Nephron (organoid): ENCODE measurements around the gene SUB1.

ENCODE experiments used
- H3K27ac Mint-ChIP-seq, 3 experiments: 2 replicates each; pipeline ENCODE4 v1.8.0; 2020; ENCODE audit warnings: mixed read lengths in 3 of 3, mild to moderate bottlenecking in 2 of 3, moderate library complexity in 1 of 3
- H3K27me3 Mint-ChIP-seq: 2 replicates; pipeline ENCODE4 v1.8.0; 2021; ENCODE audit warnings: low read depth, mild to moderate bottlenecking, moderate library complexity, mixed read lengths
- H3K36me3 Mint-ChIP-seq: 2 replicates; pipeline ENCODE4 v1.8.0; 2020; ENCODE audit warnings: low read depth, mixed read lengths
- H3K4me1 Mint-ChIP-seq: 2 replicates; pipeline ENCODE4 v1.8.0; 2020; ENCODE audit warnings: mixed read lengths
- H3K4me3 Mint-ChIP-seq, 3 experiments: 2 replicates each; pipeline ENCODE4 v1.8.0; 2020; ENCODE audit warnings: mild to moderate bottlenecking in 3 of 3, mixed read lengths in 3 of 3, moderate library complexity in 2 of 3
- H3K9me3 Mint-ChIP-seq: 2 replicates; pipeline ENCODE4 v1.8.0; 2020; ENCODE audit warnings: mixed read lengths
- CTCF ChIP-seq, 3 experiments: fragments of 200-600 bp; sonication (generic); IDR thresholded peaks; one replicate each; pipeline ENCODE4 v1.5.0; 2021; ENCODE audit warnings: antibody characterized with exemption in 3 of 3; ENCODE audit not compliant: unreplicated experiment in 3 of 3

SUB1 gene

DNA sequence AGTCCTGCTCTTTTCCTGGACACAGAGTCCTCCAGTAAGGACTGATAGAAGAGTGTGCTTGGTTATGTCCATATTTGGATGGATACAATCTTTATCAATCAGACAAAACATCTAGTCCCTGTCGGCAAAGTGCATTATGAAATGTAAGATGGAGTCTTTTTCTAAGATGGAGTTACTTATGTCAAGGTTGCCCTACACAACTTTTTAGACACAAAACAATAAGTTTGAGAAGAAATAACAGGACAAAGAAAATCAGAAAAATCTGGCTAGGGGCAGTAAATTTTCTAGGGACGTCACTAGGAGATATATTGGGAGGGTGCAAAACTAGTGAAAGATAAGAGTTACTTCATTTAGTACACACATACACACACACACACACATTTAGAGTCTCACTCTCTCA is 23.3 kb upstream of the SUB1 start:
- Mint-ChIP-seq H3K4me1 (no peaks in the 10 kb centered on the region), H3K27ac (no peak overlapping the region), H3K27me3 (no peaks in the 10 kb centered on the region), H3K36me3 (no peaks in the 10 kb centered on the region), H3K9me3 (peaks cover 2% of the 10 kb centered on the region), H3K4me3 (no peak overlapping the region)
- TF ChIP-seq CTCF (IDR thresholded peaks at IDR 0.05; ENCODE audit: unreplicated experiment in 3 of 3), result no peak

GRCh38 chr5:32562843-32563242 is 22.5 kb upstream of the SUB1 start:
- H3K4me1 Mint-ChIP-seq, result no peaks in the 10 kb centered on the region
- no peak for TF ChIP-seq CTCF (IDR thresholded peaks at IDR 0.05; ENCODE audit: unreplicated experiment in 3 of 3)

DNA sequence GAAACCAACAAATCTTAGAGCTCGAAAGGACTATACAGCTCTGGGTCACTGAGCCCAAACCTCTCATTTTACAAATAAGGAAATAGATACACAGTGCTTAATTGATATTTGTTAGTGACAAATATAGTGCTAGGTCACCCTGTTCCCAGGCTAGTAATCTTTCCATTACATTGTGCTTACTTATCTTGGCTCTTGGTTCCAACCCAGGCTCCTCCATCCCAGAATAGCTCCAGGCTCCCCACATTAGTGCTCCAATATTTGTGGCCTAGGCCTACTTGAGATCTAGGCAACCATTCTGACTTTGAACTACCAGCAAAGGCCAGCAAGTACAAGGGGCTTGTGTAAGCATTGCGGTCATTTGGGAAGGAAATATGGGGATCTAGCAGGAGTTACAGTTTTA is 21.7 kb upstream of the SUB1 start:
- H3K27ac Mint-ChIP-seq, result no peak overlapping the region
- H3K36me3 Mint-ChIP-seq, result no peaks in the 10 kb centered on the region
- H3K9me3 Mint-ChIP-seq, result peaks cover 4% of the 10 kb centered on the region
- TF ChIP-seq CTCF (IDR thresholded peaks at IDR 0.05; ENCODE audit: unreplicated experiment in 3 of 3), result no peak
- H3K4me1 Mint-ChIP-seq, result no peaks in the 10 kb centered on the region
- H3K27me3 Mint-ChIP-seq, result no peaks in the 10 kb centered on the region
- no peak overlapping the region for H3K4me3 Mint-ChIP-seq

More at GRCh38 chr5:32562843-32563242, 22.5 kb upstream of the SUB1 start:
- Mint-ChIP-seq H3K9me3 (peaks cover 2% of the 10 kb centered on the region), H3K27ac (no peak overlapping the region), H3K27me3 (no peaks in the 10 kb centered on the region), H3K4me3 (no peak overlapping the region), H3K36me3 (no peaks in the 10 kb centered on the region)

DNA sequence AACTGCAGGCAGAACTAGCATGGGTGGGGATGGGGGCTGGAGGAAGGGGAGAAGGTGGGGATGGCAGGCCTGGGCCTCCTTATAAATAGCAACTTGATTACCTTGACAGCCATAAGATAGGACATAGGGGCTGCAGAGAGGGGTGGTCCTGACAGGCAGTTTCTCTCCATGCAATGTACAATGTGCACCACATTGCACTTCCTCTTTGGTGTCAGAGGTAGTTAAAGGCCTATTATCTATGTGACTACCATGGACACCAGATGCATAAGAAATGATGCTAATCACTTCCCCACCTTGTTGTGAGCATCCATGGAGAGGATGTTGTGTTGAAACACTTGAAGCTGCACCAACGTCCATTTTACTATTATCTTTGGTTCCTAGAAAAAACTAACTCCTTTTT is 20.2 kb upstream of the SUB1 start:
- Mint-ChIP-seq H3K27me3 (no peaks in the 10 kb centered on the region), H3K9me3 (peaks cover 9% of the 10 kb centered on the region), H3K36me3 (no peaks in the 10 kb centered on the region), H3K27ac (no peak overlapping the region), H3K4me3 (no peak overlapping the region), H3K4me1 (no peaks in the 10 kb centered on the region)
- TF ChIP-seq CTCF (IDR thresholded peaks at IDR 0.05; ENCODE audit: unreplicated experiment in 3 of 3), result no peak

DNA sequence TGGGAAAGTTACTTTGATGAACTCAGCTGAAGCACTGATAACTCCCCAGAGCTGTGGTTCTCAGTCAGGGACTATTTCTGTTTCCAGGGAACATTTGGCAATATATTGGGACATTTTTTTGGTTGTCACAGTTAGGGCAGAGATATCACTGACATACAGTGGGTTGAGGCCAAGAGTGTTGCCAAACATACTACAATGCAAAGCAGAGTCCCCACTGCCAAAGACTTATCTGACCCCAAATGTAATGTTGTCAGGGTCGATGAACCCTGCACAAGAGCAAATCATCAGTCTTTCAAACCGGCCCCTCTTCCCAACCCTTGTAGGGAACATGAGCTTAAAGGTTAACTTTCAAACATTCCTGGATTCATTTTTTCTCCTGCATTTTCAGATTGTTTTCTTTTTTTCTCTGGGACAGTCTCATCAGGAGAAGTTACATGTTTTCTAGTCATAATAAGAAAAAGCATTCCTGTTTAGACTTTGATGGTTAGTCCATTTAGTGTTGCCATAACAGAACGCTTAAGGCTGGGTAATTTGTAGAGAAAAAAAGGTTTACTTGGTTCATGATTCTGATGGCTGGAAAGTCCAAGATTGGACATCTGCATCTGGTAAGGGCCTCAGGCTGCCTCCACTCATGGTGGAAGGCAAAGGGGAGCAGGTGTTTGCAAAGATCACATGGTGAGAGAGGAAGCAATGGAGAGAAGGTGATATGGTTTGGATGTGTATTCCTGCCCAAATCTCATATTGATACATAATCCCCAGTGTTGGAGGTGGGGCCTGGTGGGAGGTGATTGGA is 18.8 kb upstream of the SUB1 start:
- H3K4me3 Mint-ChIP-seq, result no peak overlapping the region
- peaks cover 9% of the 10 kb centered on the region for H3K9me3 Mint-ChIP-seq
- no peaks in the 10 kb centered on the region for H3K27me3 Mint-ChIP-seq
- TF ChIP-seq CTCF (IDR thresholded peaks at IDR 0.05; ENCODE audit: unreplicated experiment in 3 of 3), result no peak
- H3K36me3 Mint-ChIP-seq, result no peaks in the 10 kb centered on the region
- no peaks in the 10 kb centered on the region for H3K4me1 Mint-ChIP-seq
- no peak overlapping the region for H3K27ac Mint-ChIP-seq

DNA sequence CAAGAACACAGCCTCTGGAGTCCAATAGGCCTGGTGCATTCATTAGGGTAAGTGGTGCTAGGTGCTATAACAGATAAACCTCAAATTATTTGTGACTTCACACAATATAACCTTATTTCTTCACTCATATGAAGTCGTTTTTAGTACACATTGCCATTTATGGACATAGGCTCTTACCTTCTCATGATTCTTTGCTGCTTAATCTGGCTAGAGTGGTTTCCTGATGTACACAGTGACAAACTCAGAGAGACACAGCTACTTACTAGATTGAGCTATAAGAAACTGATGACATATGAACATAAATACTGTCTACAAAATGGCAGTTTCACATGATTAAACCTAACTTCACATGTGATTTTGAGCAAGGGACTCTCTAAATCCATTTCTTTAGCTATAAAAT is 14.2 kb upstream of the SUB1 start:
- Mint-ChIP-seq H3K4me3 (no peak overlapping the region), H3K9me3 (peaks cover 9% of the 10 kb centered on the region), H3K27me3 (no peaks in the 10 kb centered on the region), H3K36me3 (no peaks in the 10 kb centered on the region), H3K27ac (no peak overlapping the region), H3K4me1 (no peaks in the 10 kb centered on the region)
- no peak for TF ChIP-seq CTCF (IDR thresholded peaks at IDR 0.05; ENCODE audit: unreplicated experiment in 3 of 3)
